Muscle layer of duodenum (tissue), 2 donors: ENCODE results near the gene UROC1.

ENCODE experiments used
- H3K27ac ChIP-seq: one replicate; pipeline ENCODE4 v1.7.0; 2013; ENCODE audit warnings: mild to moderate bottlenecking, low read length
- H3K27me3 ChIP-seq: one replicate; pipeline ENCODE4 v1.7.0; 2013; ENCODE audit warnings: low read depth, mild to moderate bottlenecking, control low read depth, low read length
- H3K36me3 ChIP-seq, 2 donors: one replicate each; pipeline ENCODE4 v1.7.0; 2013; ENCODE audit warnings: low read length in 2 of 2, control low read depth in 1 of 2, mild to moderate bottlenecking in 1 of 2; ENCODE audit not compliant: insufficient read depth in 2 of 2, control insufficient read depth in 1 of 2
- H3K4me1 ChIP-seq, 2 donors: one replicate each; pipeline ENCODE4 v1.7.0; 2013; ENCODE audit warnings: low read length in 2 of 2, mild to moderate bottlenecking in 2 of 2, control low read depth in 1 of 2, moderate library complexity in 1 of 2; ENCODE audit not compliant: insufficient read depth in 2 of 2, control insufficient read depth in 1 of 2
- H3K4me3 ChIP-seq, 2 donors: one replicate each; pipeline ENCODE4 v1.7.0; 2013; ENCODE audit warnings: low read length in 2 of 2, low read depth in 1 of 2, mild to moderate bottlenecking in 1 of 2
- H3K9me3 ChIP-seq, 2 donors: one replicate each; pipeline ENCODE4 v1.7.0; 2013; ENCODE audit warnings: low read length in 2 of 2, control low read depth in 1 of 2, mild to moderate bottlenecking in 1 of 2; ENCODE audit not compliant: control insufficient read depth in 1 of 2
- donor health status: healthy.

UROC1 gene

GRCh38 chr3:126456211-126456610, 61.4 kb downstream of the UROC1 start:
- Histone ChIP-seq H3K4me3 (no peak overlapping the region), H3K27ac (no peak overlapping the region), H3K27me3 (no peaks in the 10 kb centered on the region), H3K36me3 (peaks cover 47 to 66% of the 10 kb centered on the region in 2 donors), H3K9me3 (no peaks in the 10 kb centered on the region), H3K4me1 (no peaks in the 10 kb centered on the region)

GRCh38 chr3:126454437-126455198, 63.0 kb downstream of the UROC1 start:
- Histone ChIP-seq H3K9me3 (no peaks in the 10 kb centered on the region), H3K27ac (no peak overlapping the region), H3K4me3 (no peak overlapping the region), H3K27me3 (no peaks in the 10 kb centered on the region), H3K36me3 (peaks cover 46 to 67% of the 10 kb centered on the region in 2 donors), H3K4me1 (no peaks in the 10 kb centered on the region)

- Histone ChIP-seq H3K4me3 (no peak overlapping the region), H3K4me1 (no peaks in the 10 kb centered on the region), H3K9me3 (no peaks in the 10 kb centered on the region), H3K27me3 (no peaks in the 10 kb centered on the region), H3K27ac (no peak overlapping the region), H3K36me3 (peaks cover 42 to 67% of the 10 kb centered on the region in 2 donors)
Measured at GRCh38 chr3:126454025-126454424, 63.5 kb downstream of the UROC1 start.

GRCh38 chr3:126452213-126452612, 65.4 kb downstream of the UROC1 start:
- Histone ChIP-seq H3K27me3 (no peaks in the 10 kb centered on the region), H3K36me3 (peaks cover 45 to 62% of the 10 kb centered on the region in 2 donors), H3K27ac (no peak overlapping the region), H3K4me1 (no peaks in the 10 kb centered on the region), H3K9me3 (no peaks in the 10 kb centered on the region), H3K4me3 (no peak overlapping the region)

- no peak overlapping the region for H3K4me3 ChIP-seq
- H3K27me3 ChIP-seq, result no peaks in the 10 kb centered on the region
- no peaks in the 10 kb centered on the region for H3K4me1 ChIP-seq
- no peak overlapping the region for H3K27ac ChIP-seq
- H3K9me3 ChIP-seq, result no peaks in the 10 kb centered on the region
- H3K36me3 ChIP-seq, result peaks cover 38 to 55% of the 10 kb centered on the region in 2 donors
Measured at GRCh38 chr3:126451511-126451910, 66.1 kb downstream of the UROC1 start.

GRCh38 chr3:126450744-126451143, 66.8 kb downstream of the UROC1 start:
- peaks cover 34 to 48% of the 10 kb centered on the region in 2 donors for H3K36me3 ChIP-seq
- H3K4me1 ChIP-seq, result no peaks in the 10 kb centered on the region
- H3K27ac ChIP-seq, result no peak overlapping the region
- no peaks in the 10 kb centered on the region for H3K9me3 ChIP-seq
- H3K4me3 ChIP-seq, result no peak overlapping the region
- H3K27me3 ChIP-seq, result no peaks in the 10 kb centered on the region

- Histone ChIP-seq H3K36me3 (peaks cover 34 to 45% of the 10 kb centered on the region in 2 donors), H3K4me3 (no peak overlapping the region), H3K4me1 (no peaks in the 10 kb centered on the region), H3K27ac (no peak overlapping the region), H3K9me3 (no peaks in the 10 kb centered on the region), H3K27me3 (no peaks in the 10 kb centered on the region)
Measured at GRCh38 chr3:126450219-126450618, 67.4 kb downstream of the UROC1 start.

GRCh38 chr3:126449621-126450051, 67.9 kb downstream of the UROC1 start:
- H3K27ac ChIP-seq, result no peak overlapping the region
- H3K36me3 ChIP-seq, result peaks cover 34 to 44% of the 10 kb centered on the region in 2 donors
- H3K9me3 ChIP-seq, result no peaks in the 10 kb centered on the region

GRCh38 chr3:126448893-126449180, 68.7 kb downstream of the UROC1 start:
- no peak overlapping the region for H3K4me3 ChIP-seq
- H3K27me3 ChIP-seq, result no peaks in the 10 kb centered on the region
- H3K36me3 ChIP-seq, result peaks cover 34 to 44% of the 10 kb centered on the region in 2 donors
- no peak overlapping the region for H3K27ac ChIP-seq
- no peaks in the 10 kb centered on the region for H3K9me3 ChIP-seq
- no peaks in the 10 kb centered on the region for H3K4me1 ChIP-seq

More at GRCh38 chr3:126449621-126450051, 67.9 kb downstream of the UROC1 start:
- Histone ChIP-seq H3K4me3 (no peak overlapping the region), H3K4me1 (no peaks in the 10 kb centered on the region), H3K27me3 (no peaks in the 10 kb centered on the region)

- Histone ChIP-seq H3K4me1 (no peaks in the 10 kb centered on the region), H3K36me3 (peaks cover 34 to 44% of the 10 kb centered on the region in 2 donors), H3K27ac (no peak overlapping the region), H3K4me3 (no peak overlapping the region), H3K27me3 (no peaks in the 10 kb centered on the region), H3K9me3 (no peaks in the 10 kb centered on the region)
Measured at GRCh38 chr3:126448136-126448892, 69.3 kb downstream of the UROC1 start.

- Histone ChIP-seq H3K27ac (no peak overlapping the region), H3K36me3 (peaks cover 34 to 44% of the 10 kb centered on the region in 2 donors), H3K4me3 (no peak overlapping the region), H3K9me3 (no peaks in the 10 kb centered on the region), H3K27me3 (no peaks in the 10 kb centered on the region), H3K4me1 (no peaks in the 10 kb centered on the region)
Measured at GRCh38 chr3:126447456-126448106, 70.0 kb downstream of the UROC1 start.
